Upper lobe of right lung (tissue), 1 donor: ENCODE results near the gene PTGES3. TPM values are rescaled to one million over a fixed set of nuclear protein-coding genes. Genes with fewer than 3 reads are reported as not detected.
A peak's percentile ranks its signal among the peaks of the same experiment; 100 is the strongest.

Experiments
- ATAC-seq: fragments of 200-7000 bp; cut with Tn5 transposase; one replicate; pipeline ENCODE4 v1.9.1; 2020; ENCODE audit warnings: mild to moderate bottlenecking, moderate library complexity
- DNase-seq: peaks from one replicate; pipeline ENCODE4 v3.0.0-alpha.2; 2020
- H3K27ac ChIP-seq: fragments of 200-600 bp; one replicate; pipeline ENCODE4 v1.8.0; 2022
- H3K27me3 ChIP-seq: fragments of 200-600 bp; one replicate; pipeline ENCODE4 v1.8.0; 2022; ENCODE audit warnings: mild to moderate bottlenecking
- H3K36me3 ChIP-seq: fragments of 200-600 bp; one replicate; pipeline ENCODE4 v1.8.0; 2022
- H3K4me1 ChIP-seq: fragments of 200-600 bp; one replicate; pipeline ENCODE4 v1.8.0; 2022
- H3K4me3 ChIP-seq: fragments of 200-600 bp; one replicate; pipeline ENCODE4 v1.8.0; 2022; ENCODE audit warnings: mild to moderate bottlenecking
- H3K9me3 ChIP-seq: fragments of 200-600 bp; one replicate; pipeline ENCODE4 v1.8.0; 2022
- CTCF ChIP-seq: fragments of 200-600 bp; IDR thresholded peaks from one replicate; pipeline ENCODE4 v1.8.0; 2022; ENCODE audit warnings: antibody characterized with exemption
- intact Hi-C: fragments of 100-400 bp; cut with DNase I; formaldehyde crosslinking; loops from one replicate; pipeline ENCODE4 v1.11.0; 2022
- total RNA-seq: library from RNA; stranded (reverse); fragmentation: NEBNext Ultra II Directional; extraction: Animal tissue kit (Norgen Biotek cat#: 25700); gene quantifications from one replicate; pipeline ENCODE4 v1.2.1, GENCODE V29; 2021
- donor health status: DM: no; HTN: yes; CAD: no; lungs with severe emphysema.

Gene PTGES3
- total RNA-seq, 1 donor from 2014 or later: 168 TPM

- Histone ChIP-seq H3K27ac (peak overlapping the region; percentile 93), H3K36me3 (peaks cover 21% of the 10 kb centered on the region), H3K4me3 (peak overlapping the region; percentile 85), H3K9me3 (no peaks in the 10 kb centered on the region), H3K4me1 (peaks cover 42% of the 10 kb centered on the region), H3K27me3 (no peaks in the 10 kb centered on the region)
- intact Hi-C loops: no loop called here
- ATAC-seq (peak; percentile 1), DNase-seq (no peak)
- TF ChIP-seq CTCF: no peak
Measured at GRCh38 chr12:56724701-56724971, 36.6 kb upstream of the PTGES3 start.

GRCh38 chr12:56723889-56724700 lies 36.0 kb upstream of the PTGES3 start:
- intact Hi-C loops: no loop called here
- peaks cover 27% of the 10 kb centered on the region for H3K36me3 ChIP-seq
- no peaks in the 10 kb centered on the region for H3K9me3 ChIP-seq
- TF ChIP-seq CTCF: no peak
- H3K27ac ChIP-seq: peak overlapping the region; percentile 93
- peak; percentile 51 for DNase-seq
- no peaks in the 10 kb centered on the region for H3K27me3 ChIP-seq
- peak; percentile 1 for ATAC-seq
- H3K4me1 ChIP-seq: peaks cover 48% of the 10 kb centered on the region
- peak overlapping the region; percentile 85 for H3K4me3 ChIP-seq

- H3K4me1 ChIP-seq: peaks cover 53% of the 10 kb centered on the region
- intact Hi-C loops: no loop called here
Measured at GRCh38 chr12:56723352-56723751, 35.3 kb upstream of the PTGES3 start.

GRCh38 chr12:56722832-56723231 lies 34.7 kb upstream of the PTGES3 start:
- Histone ChIP-seq H3K27me3 (no peaks in the 10 kb centered on the region), H3K9me3 (no peaks in the 10 kb centered on the region), H3K4me1 (peaks cover 53% of the 10 kb centered on the region), H3K4me3 (peak overlapping the region; percentile 85), H3K27ac (no peak overlapping the region), H3K36me3 (peaks cover 32% of the 10 kb centered on the region)
- no peak for TF ChIP-seq CTCF
- ATAC-seq (no peak), DNase-seq (no peak)
- intact Hi-C loops: no loop called here

More at GRCh38 chr12:56723352-56723751, 35.3 kb upstream of the PTGES3 start:
- no peak for DNase-seq
- TF ChIP-seq CTCF: no peak
- no peaks in the 10 kb centered on the region for H3K9me3 ChIP-seq
- H3K4me3 ChIP-seq: peak overlapping the region; percentile 85
- no peak for ATAC-seq
- H3K36me3 ChIP-seq: peaks cover 32% of the 10 kb centered on the region
- no peak overlapping the region for H3K27ac ChIP-seq
- no peaks in the 10 kb centered on the region for H3K27me3 ChIP-seq

GRCh38 chr12:56721721-56722120 lies 33.6 kb upstream of the PTGES3 start:
- DNase-seq: no peak
- H3K36me3 ChIP-seq: peaks cover 32% of the 10 kb centered on the region
- no peak overlapping the region for H3K4me3 ChIP-seq
- H3K9me3 ChIP-seq: no peaks in the 10 kb centered on the region
- TF ChIP-seq CTCF: no peak
- intact Hi-C loops: no loop called here
- H3K27me3 ChIP-seq: no peaks in the 10 kb centered on the region
- ATAC-seq: no peak
- H3K27ac ChIP-seq: peak overlapping the region; percentile 15
- peaks cover 53% of the 10 kb centered on the region for H3K4me1 ChIP-seq

- Histone ChIP-seq H3K27ac (peak overlapping the region; percentile 15), H3K4me1 (peaks cover 53% of the 10 kb centered on the region), H3K27me3 (no peaks in the 10 kb centered on the region), H3K4me3 (no peak overlapping the region), H3K36me3 (peaks cover 32% of the 10 kb centered on the region), H3K9me3 (no peaks in the 10 kb centered on the region)
- intact Hi-C loops: no loop called here
- TF ChIP-seq CTCF: no peak
- peak; percentile 25 for DNase-seq
- ATAC-seq: no peak
Measured at GRCh38 chr12:56721216-56721615, 33.1 kb upstream of the PTGES3 start.
